Measurements from ENCODE around the gene OSBPL2.

The OSBPL2 gene

GRCh38 chr20:62214067-62214466, 24.3 kb upstream of the OSBPL2 start:
- no peaks in the 10 kb centered on the region for H3K36me3 Mint-ChIP-seq
- ATAC-seq, result no peak
- no peak overlapping the region for H3K27ac Mint-ChIP-seq
- peaks cover 3% of the 10 kb centered on the region for H3K4me1 Mint-ChIP-seq
- H3K9me3 Mint-ChIP-seq, result no peaks in the 10 kb centered on the region
- H3K27me3 Mint-ChIP-seq, result peaks cover 78% of the 10 kb centered on the region
- no peak overlapping the region for H3K4me3 Mint-ChIP-seq

- no peak overlapping the region for H3K4me3 Mint-ChIP-seq
- peaks cover 82% of the 10 kb centered on the region for H3K27me3 Mint-ChIP-seq
- no peak overlapping the region for H3K27ac Mint-ChIP-seq
- no peaks in the 10 kb centered on the region for H3K9me3 Mint-ChIP-seq
- H3K4me1 Mint-ChIP-seq, result peaks cover 8% of the 10 kb centered on the region
- ATAC-seq, result no peak
- no peaks in the 10 kb centered on the region for H3K36me3 Mint-ChIP-seq
These were observed 23.0 kb upstream of the OSBPL2 start for GRCh38 chr20:62215020-62215990.

- H3K9me3 Mint-ChIP-seq, result no peaks in the 10 kb centered on the region
- peaks cover 15% of the 10 kb centered on the region for H3K4me1 Mint-ChIP-seq
- no peak for ATAC-seq
- peaks cover 82% of the 10 kb centered on the region for H3K27me3 Mint-ChIP-seq
- no peak overlapping the region for H3K4me3 Mint-ChIP-seq
- no peak overlapping the region for H3K27ac Mint-ChIP-seq
- H3K36me3 Mint-ChIP-seq, result no peaks in the 10 kb centered on the region
These were observed 22.2 kb upstream of the OSBPL2 start for GRCh38 chr20:62215991-62216635.

DNA sequence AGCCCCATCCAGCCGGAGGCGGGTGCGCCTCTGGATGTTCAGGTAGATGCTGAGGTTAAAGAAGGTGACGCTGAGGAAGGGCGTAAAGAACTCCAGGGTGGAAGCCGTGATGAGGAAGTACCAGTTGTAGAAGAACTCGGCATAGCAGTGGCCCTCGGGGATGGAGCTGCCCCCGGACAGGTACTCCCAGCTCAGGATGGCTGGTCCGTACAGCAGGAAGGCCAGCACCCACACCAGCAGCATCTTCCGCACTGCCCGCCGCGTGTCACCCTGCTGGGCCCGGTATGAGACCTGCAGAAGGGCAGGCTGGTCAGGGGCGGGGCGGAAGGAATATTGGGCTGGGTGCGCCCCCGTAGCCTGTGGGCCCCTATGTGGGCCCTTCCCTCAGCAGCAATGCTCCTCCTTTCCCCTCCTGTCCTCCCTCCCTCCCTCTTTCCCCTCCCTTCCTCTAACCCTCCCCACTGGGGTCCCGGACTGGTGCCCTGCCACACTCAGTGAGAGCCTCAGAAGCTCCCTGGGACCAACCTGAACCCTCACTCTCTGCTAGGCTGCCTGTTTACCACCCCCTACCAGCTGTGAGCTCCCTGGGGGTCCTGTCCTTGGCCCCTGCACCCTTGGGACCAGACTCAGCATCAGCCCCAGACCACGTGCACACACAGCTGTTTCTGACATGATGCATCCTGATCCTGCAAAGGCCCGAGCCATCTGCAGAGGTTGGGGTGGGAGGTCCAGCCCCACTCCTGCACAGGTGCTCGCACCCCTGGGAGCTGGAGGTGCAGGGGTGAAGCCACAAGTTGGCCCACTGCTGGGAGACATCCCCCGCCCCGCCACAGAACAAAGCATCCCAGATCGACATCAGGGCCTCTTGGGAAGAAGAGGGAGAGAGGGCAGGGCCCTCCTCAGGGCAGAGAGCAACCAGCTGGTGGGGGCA, 21.4 kb upstream of the OSBPL2 start:
- ATAC-seq, result peak; percentile 6
- Mint-ChIP-seq H3K36me3 (no peaks in the 10 kb centered on the region), H3K27me3 (peaks cover 86% of the 10 kb centered on the region), H3K4me1 (peaks cover 18% of the 10 kb centered on the region), H3K9me3 (no peaks in the 10 kb centered on the region), H3K4me3 (no peak overlapping the region), H3K27ac (no peak overlapping the region)

- Mint-ChIP-seq H3K9me3 (no peaks in the 10 kb centered on the region), H3K4me3 (no peak overlapping the region), H3K36me3 (no peaks in the 10 kb centered on the region), H3K4me1 (peaks cover 18% of the 10 kb centered on the region), H3K27ac (no peak overlapping the region), H3K27me3 (peaks cover 88% of the 10 kb centered on the region)
- no peak for ATAC-seq
These were observed 20.2 kb upstream of the OSBPL2 start for GRCh38 chr20:62217913-62218773.

- peaks cover 18% of the 10 kb centered on the region for H3K4me1 Mint-ChIP-seq
- H3K9me3 Mint-ChIP-seq, result no peaks in the 10 kb centered on the region
- no peaks in the 10 kb centered on the region for H3K36me3 Mint-ChIP-seq
These were observed 19.0 kb upstream of the OSBPL2 start for GRCh38 chr20:62219101-62219991.

GRCh38 chr20:62219992-62220665, 18.2 kb upstream of the OSBPL2 start, which contains the start of gene HRH3:
Gene HRH3 (minus strand): TSS chr20:62220278. CDS start chr20:62219970, 308 bp downstream.
- no peak within 1 kb of the TSS for H3K27ac Mint-ChIP-seq
- no peaks in the 10 kb centered on the region for H3K9me3 Mint-ChIP-seq
- H3K36me3 Mint-ChIP-seq, result no peaks in the 10 kb centered on the region
- peaks cover 90% of the 10 kb centered on the region for H3K27me3 Mint-ChIP-seq
- peaks cover 18% of the 10 kb centered on the region for H3K4me1 Mint-ChIP-seq
- ATAC-seq, result peak; percentile 56
- peak within 1 kb of the TSS; percentile 56 for H3K4me3 Mint-ChIP-seq

More at GRCh38 chr20:62219101-62219991, 19.0 kb upstream of the OSBPL2 start:
- peaks cover 90% of the 10 kb centered on the region for H3K27me3 Mint-ChIP-seq
- no peak for ATAC-seq
- H3K27ac Mint-ChIP-seq, result no peak overlapping the region
- H3K4me3 Mint-ChIP-seq, result peak overlapping the region; percentile 56

GRCh38 chr20:62220666-62221568, 17.4 kb upstream of the OSBPL2 start:
- Mint-ChIP-seq H3K4me3 (no peak overlapping the region), H3K27ac (no peak overlapping the region), H3K9me3 (no peaks in the 10 kb centered on the region), H3K27me3 (peaks cover 86% of the 10 kb centered on the region), H3K36me3 (no peaks in the 10 kb centered on the region), H3K4me1 (peaks cover 18% of the 10 kb centered on the region)
- no peak for ATAC-seq

GRCh38 chr20:62222266-62222850, 16.0 kb upstream of the OSBPL2 start:
- Mint-ChIP-seq H3K27me3 (peaks cover 91% of the 10 kb centered on the region), H3K27ac (no peak overlapping the region), H3K4me3 (no peak overlapping the region), H3K9me3 (no peaks in the 10 kb centered on the region), H3K4me1 (peaks cover 18% of the 10 kb centered on the region), H3K36me3 (no peaks in the 10 kb centered on the region)
- ATAC-seq, result no peak

GRCh38 chr20:62222972-62223371, 15.3 kb upstream of the OSBPL2 start:
- Mint-ChIP-seq H3K4me1 (peaks cover 18% of the 10 kb centered on the region), H3K27ac (no peak overlapping the region), H3K9me3 (no peaks in the 10 kb centered on the region), H3K4me3 (no peak overlapping the region), H3K36me3 (no peaks in the 10 kb centered on the region), H3K27me3 (peaks cover 85% of the 10 kb centered on the region)
- ATAC-seq, result no peak

- Mint-ChIP-seq H3K4me3 (no peak overlapping the region), H3K9me3 (no peaks in the 10 kb centered on the region), H3K36me3 (no peaks in the 10 kb centered on the region), H3K4me1 (peaks cover 18% of the 10 kb centered on the region), H3K27me3 (peaks cover 79% of the 10 kb centered on the region), H3K27ac (no peak overlapping the region)
- no peak for ATAC-seq
These were observed 14.8 kb upstream of the OSBPL2 start for GRCh38 chr20:62223571-62223970.
